Measurements from ENCODE around the gene NKAIN4.

DNA sequence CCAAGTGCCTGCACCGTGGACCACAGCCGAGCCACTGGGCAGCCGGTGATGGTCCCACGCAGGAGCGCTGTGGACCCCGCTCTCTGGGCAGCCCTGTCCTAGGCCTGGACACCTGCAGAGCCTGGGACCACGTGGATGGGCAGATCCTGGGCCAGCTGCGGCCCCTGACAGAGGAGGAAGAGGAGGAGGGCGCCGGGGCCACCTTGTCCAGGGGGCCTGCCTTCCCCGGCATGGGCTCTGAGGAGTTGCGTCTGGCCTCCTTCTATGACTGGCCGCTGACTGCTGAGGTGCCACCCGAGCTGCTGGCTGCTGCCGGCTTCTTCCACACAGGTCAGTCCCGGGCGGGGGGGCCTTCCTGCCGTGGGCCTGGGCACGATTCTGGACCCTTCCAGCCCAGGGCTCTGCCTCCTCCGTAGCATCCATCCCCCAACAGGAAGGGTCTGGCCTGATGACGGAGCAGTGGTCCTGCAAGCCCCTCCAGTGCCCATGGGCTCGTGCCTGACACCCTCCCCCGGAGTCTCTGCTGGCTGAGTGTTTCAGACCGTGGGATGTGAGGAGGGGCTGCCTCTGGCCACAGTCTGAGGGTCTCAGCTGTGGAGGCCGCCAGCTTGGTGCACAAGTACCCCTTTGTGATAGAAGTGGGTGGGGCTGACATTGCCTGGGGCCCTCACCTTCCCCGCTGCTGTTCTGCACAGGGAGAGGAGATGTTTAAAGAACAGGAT, 18.0 kb downstream of the NKAIN4 start:
- TF ChIP-seq EZH2phosphoT487 (IDR thresholded peaks at IDR 0.05; ENCODE audit: low read length) (no peak), EZH2 (optimal IDR thresholded peaks at IDR 0.05; ENCODE audit: low read depth, low read length) (no peak)
- TF ChIP-seq, protein P1, sequence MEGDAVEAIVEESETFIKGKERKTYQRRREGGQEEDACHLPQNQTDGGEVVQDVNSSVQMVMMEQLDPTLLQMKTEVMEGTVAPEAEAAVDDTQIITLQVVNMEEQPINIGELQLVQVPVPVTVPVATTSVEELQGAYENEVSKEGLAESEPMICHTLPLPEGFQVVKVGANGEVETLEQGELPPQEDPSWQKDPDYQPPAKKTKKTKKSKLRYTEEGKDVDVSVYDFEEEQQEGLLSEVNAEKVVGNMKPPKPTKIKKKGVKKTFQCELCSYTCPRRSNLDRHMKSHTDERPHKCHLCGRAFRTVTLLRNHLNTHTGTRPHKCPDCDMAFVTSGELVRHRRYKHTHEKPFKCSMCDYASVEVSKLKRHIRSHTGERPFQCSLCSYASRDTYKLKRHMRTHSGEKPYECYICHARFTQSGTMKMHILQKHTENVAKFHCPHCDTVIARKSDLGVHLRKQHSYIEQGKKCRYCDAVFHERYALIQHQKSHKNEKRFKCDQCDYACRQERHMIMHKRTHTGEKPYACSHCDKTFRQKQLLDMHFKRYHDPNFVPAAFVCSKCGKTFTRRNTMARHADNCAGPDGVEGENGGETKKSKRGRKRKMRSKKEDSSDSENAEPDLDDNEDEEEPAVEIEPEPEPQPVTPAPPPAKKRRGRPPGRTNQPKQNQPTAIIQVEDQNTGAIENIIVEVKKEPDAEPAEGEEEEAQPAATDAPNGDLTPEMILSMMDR (IDR thresholded peaks at IDR 0.05; ENCODE audit: low read length) = no peak
